ENCODE measurements around the gene LRRFIP2.
A peak's percentile ranks its signal among the peaks of the same experiment; 100 is the strongest.
"Not testable (repeated sequence)": the region's sequence is repeated elsewhere in the genome, so short reads cannot be mapped to it uniquely, and the experiment has no call there.

LRRFIP2 gene

DNA sequence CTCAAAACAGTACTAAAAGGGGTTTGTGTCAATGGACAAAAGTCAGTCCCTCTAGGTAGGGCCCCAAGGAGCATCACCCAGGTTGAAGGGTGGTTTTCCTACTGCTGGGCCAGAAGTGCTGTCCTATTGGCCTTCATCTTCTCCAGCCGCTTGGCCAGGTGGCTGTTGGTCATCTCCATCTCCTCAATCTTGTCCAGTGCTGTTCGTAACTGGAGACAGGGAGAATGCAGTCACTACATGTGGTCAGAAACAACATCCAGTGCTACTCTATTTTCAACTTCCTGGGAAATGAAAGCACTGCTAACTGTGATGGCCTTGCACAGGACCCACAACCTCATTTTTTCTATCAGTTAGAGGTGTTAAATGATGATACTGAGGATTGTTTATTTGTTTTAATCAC is 120.6 kb downstream of the LRRFIP2 start:
- Histone ChIP-seq H3K9me3 (no peaks in the 10 kb centered on the region), H3K4me1 (peaks cover 0 to 86% (median 47%) of the 10 kb centered on the region in 4 donors), H3K36me3 (peaks cover 43 to 58% (median 48%) of the 10 kb centered on the region in 3 donors), H3K27ac (peak overlapping the region; percentile 69 to 71), H3K27me3 (no peaks in the 10 kb centered on the region), H3K4me3 (no peak overlapping the region)
- intact Hi-C loops (cut with DNase I; ENCODE audit: low total_unique reads): no loop called here
- no peak for DNase-seq
- TF ChIP-seq, protein P1, sequence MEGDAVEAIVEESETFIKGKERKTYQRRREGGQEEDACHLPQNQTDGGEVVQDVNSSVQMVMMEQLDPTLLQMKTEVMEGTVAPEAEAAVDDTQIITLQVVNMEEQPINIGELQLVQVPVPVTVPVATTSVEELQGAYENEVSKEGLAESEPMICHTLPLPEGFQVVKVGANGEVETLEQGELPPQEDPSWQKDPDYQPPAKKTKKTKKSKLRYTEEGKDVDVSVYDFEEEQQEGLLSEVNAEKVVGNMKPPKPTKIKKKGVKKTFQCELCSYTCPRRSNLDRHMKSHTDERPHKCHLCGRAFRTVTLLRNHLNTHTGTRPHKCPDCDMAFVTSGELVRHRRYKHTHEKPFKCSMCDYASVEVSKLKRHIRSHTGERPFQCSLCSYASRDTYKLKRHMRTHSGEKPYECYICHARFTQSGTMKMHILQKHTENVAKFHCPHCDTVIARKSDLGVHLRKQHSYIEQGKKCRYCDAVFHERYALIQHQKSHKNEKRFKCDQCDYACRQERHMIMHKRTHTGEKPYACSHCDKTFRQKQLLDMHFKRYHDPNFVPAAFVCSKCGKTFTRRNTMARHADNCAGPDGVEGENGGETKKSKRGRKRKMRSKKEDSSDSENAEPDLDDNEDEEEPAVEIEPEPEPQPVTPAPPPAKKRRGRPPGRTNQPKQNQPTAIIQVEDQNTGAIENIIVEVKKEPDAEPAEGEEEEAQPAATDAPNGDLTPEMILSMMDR (IDR thresholded peaks at IDR 0.05): no peak

DNA sequence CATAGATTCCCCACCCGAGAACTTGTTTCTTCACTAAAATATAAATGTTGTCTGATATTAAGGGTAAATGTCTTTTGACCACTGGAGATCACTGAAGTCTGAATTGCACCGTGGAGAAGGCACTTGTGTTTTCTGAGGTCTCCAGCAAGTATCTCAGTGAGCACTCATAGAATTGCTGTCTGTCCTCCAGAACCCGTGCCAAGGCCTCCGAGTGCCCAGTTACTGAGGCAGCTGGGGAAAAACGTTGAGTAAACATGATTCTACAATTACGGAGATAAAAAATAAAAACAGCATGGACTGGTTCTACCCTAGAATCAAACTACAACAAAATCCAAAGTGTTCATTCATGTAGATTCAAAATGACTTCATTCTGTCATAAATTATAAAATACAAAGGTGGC is 121.0 kb downstream of the LRRFIP2 start:
- Histone ChIP-seq H3K4me1 (peaks cover 0 to 86% (median 47%) of the 10 kb centered on the region in 4 donors), H3K27ac (peak overlapping the region; percentile 69 to 71), H3K36me3 (peaks cover 45 to 58% (median 48%) of the 10 kb centered on the region in 3 donors), H3K4me3 (no peak overlapping the region), H3K27me3 (no peaks in the 10 kb centered on the region), H3K9me3 (no peaks in the 10 kb centered on the region)
- TF ChIP-seq, protein P1 (IDR thresholded peaks at IDR 0.05): no peak
- intact Hi-C loops (cut with DNase I; ENCODE audit: low total_unique reads): no loop called here
- no peak for DNase-seq

DNA sequence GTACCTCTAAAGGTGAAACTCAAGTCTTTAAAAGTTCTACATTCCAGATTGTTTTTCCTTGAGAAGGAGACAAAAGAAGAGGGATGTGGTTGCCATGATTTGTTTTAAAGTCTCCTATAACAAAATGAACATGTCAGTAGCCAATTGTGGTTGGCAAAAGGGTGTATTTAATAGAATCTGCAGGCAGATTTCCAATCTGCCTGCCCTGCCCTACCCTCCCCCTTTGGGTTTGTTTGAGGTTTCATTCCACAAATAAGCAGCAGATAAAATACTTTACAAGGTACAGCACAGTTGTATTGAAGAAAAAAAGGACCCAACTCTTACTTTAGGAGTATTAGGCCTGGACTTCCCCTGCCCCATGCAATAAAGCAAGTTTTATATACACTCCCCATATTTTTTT is 121.5 kb downstream of the LRRFIP2 start:
- Histone ChIP-seq H3K9me3 (no peaks in the 10 kb centered on the region), H3K4me1 (peaks cover 0 to 86% (median 47%) of the 10 kb centered on the region in 4 donors), H3K36me3 (peaks cover 42 to 58% (median 48%) of the 10 kb centered on the region in 3 donors), H3K27me3 (no peaks in the 10 kb centered on the region), H3K4me3 (no peak overlapping the region), H3K27ac (peak overlapping the region; percentile 69 to 71)
- TF ChIP-seq, protein P1 (IDR thresholded peaks at IDR 0.05): no peak
- intact Hi-C loops (cut with DNase I; ENCODE audit: low total_unique reads): no loop called here
- no peak for DNase-seq

DNA sequence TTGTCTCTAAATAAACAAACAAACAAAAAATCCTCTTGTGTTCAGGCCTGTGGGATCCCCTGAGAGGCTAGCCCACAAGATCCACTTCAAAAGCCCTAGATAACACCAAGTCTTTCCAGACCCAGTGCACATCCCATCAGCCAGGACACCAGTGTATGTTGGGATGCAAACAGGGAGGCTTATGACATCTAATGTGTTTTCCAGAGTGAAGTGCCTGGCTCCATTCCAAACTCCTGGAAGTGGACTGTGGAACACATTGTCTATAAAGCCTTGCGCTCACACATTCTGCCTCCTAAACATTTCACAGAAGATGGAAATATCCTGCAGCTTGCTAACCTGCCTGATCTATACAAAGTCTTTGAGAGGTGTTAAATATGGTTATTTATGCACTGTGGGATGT is 124.1 kb downstream of the LRRFIP2 start:
- Histone ChIP-seq H3K27ac (peak overlapping the region; percentile 27 to 53), H3K4me3 (no peak overlapping the region), H3K9me3 (no peaks in the 10 kb centered on the region), H3K27me3 (no peaks in the 10 kb centered on the region), H3K4me1 (peaks cover 0 to 62% (median 31%) of the 10 kb centered on the region in 4 donors), H3K36me3 (peaks cover 54 to 61% (median 55%) of the 10 kb centered on the region in 3 donors)
- TF ChIP-seq, protein P1 (IDR thresholded peaks at IDR 0.05): no peak
- intact Hi-C loops (cut with DNase I; ENCODE audit: low total_unique reads): no loop called here
- no peak for DNase-seq

DNA sequence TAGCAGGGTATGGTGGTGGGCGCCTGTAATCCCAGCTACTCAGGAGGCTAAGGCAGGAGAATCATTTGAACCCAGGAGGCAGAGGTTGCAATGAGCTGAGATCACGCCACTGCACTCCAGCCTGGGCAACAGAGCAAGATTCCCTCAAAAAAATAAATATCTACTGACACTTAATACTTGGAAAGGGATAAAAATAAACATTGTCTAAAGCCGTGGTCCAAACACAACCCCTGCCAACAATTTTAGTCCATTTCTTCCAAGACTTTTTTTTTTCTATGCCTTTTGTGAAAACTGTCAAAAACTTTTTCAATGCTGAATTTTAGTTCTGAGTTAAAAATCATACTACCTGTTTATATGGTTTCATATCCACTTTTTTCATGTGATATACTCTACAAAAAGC is 131.7 kb downstream of the LRRFIP2 start:
- peaks cover 19 to 48% (median 26%) of the 10 kb centered on the region in 3 donors for H3K36me3 ChIP-seq
- H3K27me3 ChIP-seq; DNase-seq; intact Hi-C loops (cut with DNase I; ENCODE audit: low total_unique reads); H3K4me3 ChIP-seq; H3K9me3 ChIP-seq: not testable (repeated sequence)
- peak overlapping the region; percentile 48 to 50 for H3K27ac ChIP-seq
- peaks cover 0 to 21% (median 7%) of the 10 kb centered on the region in 4 donors for H3K4me1 ChIP-seq

DNA sequence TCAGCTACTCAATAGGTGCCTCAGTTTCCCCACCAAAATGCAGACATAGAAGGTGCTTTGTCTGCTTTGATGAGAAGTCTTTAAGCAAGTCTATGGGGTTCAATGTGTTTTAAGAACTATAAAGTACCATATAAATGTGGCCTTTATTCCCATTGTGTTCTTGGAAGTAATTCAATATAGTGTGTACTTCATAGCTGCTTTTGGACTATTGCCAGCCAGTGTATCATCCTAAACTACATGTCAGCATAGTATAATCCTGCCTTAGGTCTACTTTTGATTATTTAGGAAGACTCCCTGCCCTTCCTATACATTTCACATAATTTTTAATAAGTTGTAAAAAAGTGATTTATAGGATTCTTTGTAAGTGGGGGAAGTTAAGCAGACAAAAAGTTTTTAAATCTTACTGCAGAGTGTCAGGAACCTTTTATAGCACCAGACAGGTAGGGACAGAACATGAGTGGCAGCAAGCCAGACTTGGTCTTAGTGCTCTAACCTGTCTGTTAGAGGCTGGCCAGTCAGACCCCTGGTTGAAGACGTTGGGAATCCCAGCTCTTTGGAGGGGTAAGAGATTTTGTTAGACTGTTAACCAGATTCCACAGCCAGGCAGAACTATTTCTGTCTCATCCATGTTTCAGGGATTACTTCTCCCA is 132.7 kb downstream of the LRRFIP2 start:
- Histone ChIP-seq H3K27ac (peak overlapping the region; percentile 48 to 50), H3K36me3 (peaks cover 13 to 47% (median 16%) of the 10 kb centered on the region in 3 donors), H3K9me3 (no peaks in the 10 kb centered on the region), H3K27me3 (no peaks in the 10 kb centered on the region), H3K4me3 (no peak overlapping the region), H3K4me1 (peaks cover 0 to 21% (median 7%) of the 10 kb centered on the region in 4 donors)
- intact Hi-C loops (cut with DNase I; ENCODE audit: low total_unique reads): no loop called here
- no peak for DNase-seq
- TF ChIP-seq, protein P1 (IDR thresholded peaks at IDR 0.05): no peak

Measured in tibial artery (tissue), 4 donors.